H9 (cell line): ENCODE results near the gene EBP. TPM values are rescaled to one million over a fixed set of nuclear protein-coding genes. Genes with fewer than 3 reads are reported as not detected.
A peak's percentile ranks its signal among the peaks of the same experiment; 100 is the strongest.

Experiments
- DNase-seq: peaks from one replicate; pipeline ENCODE4 v3.0.0-alpha.2; 2017
- H2AFZ ChIP-seq: one replicate; pipeline ENCODE4 v1.6.1; 2013; ENCODE audit warnings: mild to moderate bottlenecking, low read length, control low read depth, moderate library complexity
- H2AK5ac ChIP-seq: 2 replicates; pipeline ENCODE4 v1.6.1; 2013; ENCODE audit warnings: low read length, control low read depth, mixed read lengths; ENCODE audit not compliant: insufficient read length
- H2BK120ac ChIP-seq: one replicate; pipeline ENCODE4 v1.6.1; 2013; ENCODE audit warnings: low read depth, mild to moderate bottlenecking, low read length, control low read depth, inconsistent platforms; ENCODE audit not compliant: poor library complexity, severe bottlenecking
- H2BK12ac ChIP-seq: 2 replicates; pipeline ENCODE4 v1.6.1; 2013; ENCODE audit warnings: low read length, control low read depth, mixed read lengths, low read depth; ENCODE audit not compliant: insufficient read length
- H2BK15ac ChIP-seq: 2 replicates; pipeline ENCODE4 v1.6.1; 2013; ENCODE audit warnings: low read depth, low read length, control low read depth
- H2BK20ac ChIP-seq: one replicate; pipeline ENCODE4 v1.6.1; 2013; ENCODE audit warnings: low read depth, mild to moderate bottlenecking, low read length, control low read depth, inconsistent platforms; ENCODE audit not compliant: poor library complexity, severe bottlenecking
- H2BK5ac ChIP-seq: 2 replicates; pipeline ENCODE4 v1.6.1; 2013; ENCODE audit warnings: low read length, control low read depth, mixed read lengths; ENCODE audit not compliant: insufficient read length
- H3K14ac ChIP-seq: 2 replicates; pipeline ENCODE4 v1.6.1; 2013; ENCODE audit warnings: low read length, control low read depth; ENCODE audit not compliant: insufficient read depth
- H3K18ac ChIP-seq: 2 replicates; pipeline ENCODE4 v1.6.1; 2013; ENCODE audit warnings: low read depth, mild to moderate bottlenecking, mixed read lengths, low read length, control low read depth; ENCODE audit not compliant: insufficient read length
- H3K23ac ChIP-seq: 2 replicates; pipeline ENCODE4 v1.6.1; 2013; ENCODE audit warnings: low read length, control low read depth, mixed read lengths, low read depth; ENCODE audit not compliant: insufficient read length
- H3K23me2 ChIP-seq: 2 replicates; pipeline ENCODE4 v1.6.1; 2013; ENCODE audit warnings: low read depth, mild to moderate bottlenecking, mixed read lengths, low read length, control low read depth; ENCODE audit not compliant: insufficient read length, poor library complexity, severe bottlenecking
- H3K27ac ChIP-seq: 2 replicates; pipeline ENCODE4 v1.5.1; 2013; ENCODE audit warnings: low read length, control low read depth, mixed read lengths, low read depth; ENCODE audit not compliant: insufficient read length
- H3K27me3 ChIP-seq: 2 replicates; pipeline ENCODE4 v1.6.1; 2013; ENCODE audit warnings: low read length, control low read depth, inconsistent platforms; ENCODE audit not compliant: insufficient read depth
- H3K4ac ChIP-seq: 2 replicates; pipeline ENCODE4 v1.6.1; 2013; ENCODE audit warnings: low read depth, mild to moderate bottlenecking, control low read depth, inconsistent platforms, low read length, moderate library complexity
- H3K4me1 ChIP-seq: 2 replicates; pipeline ENCODE4 v1.6.1; 2013; ENCODE audit warnings: low read length, control low read depth, inconsistent platforms; ENCODE audit not compliant: insufficient read depth
- H3K4me2 ChIP-seq: 2 replicates; pipeline ENCODE4 v1.6.1; 2013; ENCODE audit warnings: low read length, control low read depth, mixed read lengths; ENCODE audit not compliant: insufficient read length, insufficient read depth
- H3K56ac ChIP-seq: 2 replicates; pipeline ENCODE4 v1.6.1; 2013; ENCODE audit warnings: low read depth, mild to moderate bottlenecking, mixed read lengths, low read length, control low read depth; ENCODE audit not compliant: insufficient read length
- H3K79me1 ChIP-seq: 2 replicates; pipeline ENCODE4 v1.6.1; 2013; ENCODE audit warnings: low read depth, mild to moderate bottlenecking, moderate library complexity, low read length, control low read depth, inconsistent platforms; ENCODE audit not compliant: insufficient read depth, poor library complexity, severe bottlenecking
- H3K79me2 ChIP-seq: 2 replicates; pipeline ENCODE4 v1.6.1; 2013; ENCODE audit warnings: low read length, control low read depth, inconsistent platforms; ENCODE audit not compliant: insufficient read depth
- H3K9ac ChIP-seq: 2 replicates; pipeline ENCODE4 v1.6.1; 2013; ENCODE audit warnings: low read length, control low read depth, mixed read lengths; ENCODE audit not compliant: insufficient read length; ENCODE audit errors: extremely low read depth
- H3K9me3 ChIP-seq: one replicate; pipeline ENCODE4 v1.6.1; 2013; ENCODE audit warnings: low read depth, low read length, inconsistent platforms; ENCODE audit not compliant: control insufficient read depth
- H3T11ph ChIP-seq: one replicate; pipeline ENCODE4 v1.6.1; 2013; ENCODE audit warnings: mild to moderate bottlenecking, low read length, control low read depth, inconsistent platforms
- H4K20me1 ChIP-seq: one replicate; pipeline ENCODE4 v1.6.1; 2013; ENCODE audit not compliant: control insufficient read depth, insufficient read length, insufficient read depth
- H4K5ac ChIP-seq: 2 replicates; pipeline ENCODE4 v1.6.1; 2013; ENCODE audit warnings: low read depth, mild to moderate bottlenecking, mixed read lengths, low read length, control low read depth; ENCODE audit not compliant: insufficient read length
- H4K8ac ChIP-seq: replicated peaks from 2 replicates; pipeline ENCODE4 v1.6.1; 2013; ENCODE audit warnings: low read length, control low read depth, mixed read lengths, low read depth; ENCODE audit not compliant: insufficient read length
- H4K91ac ChIP-seq: 2 replicates; pipeline ENCODE4 v1.6.1; 2013; ENCODE audit warnings: low read depth, mild to moderate bottlenecking, moderate library complexity, mixed read lengths, low read length, control low read depth; ENCODE audit not compliant: insufficient read length
- H3K27ac Mint-ChIP-seq, 3 experiments: 2 replicates in 2 of 3; 3 replicates in 1 of 3; pipeline ENCODE4 v1.8.0; 2020 to 2021; ENCODE audit warnings: mixed read lengths in 3 of 3, mild to moderate bottlenecking in 1 of 3, moderate library complexity in 1 of 3
- H3K27me3 Mint-ChIP-seq: 2 replicates; pipeline ENCODE4 v1.8.0; 2021; ENCODE audit warnings: low read depth, mild to moderate bottlenecking, moderate library complexity, mixed read lengths
- H3K36me3 Mint-ChIP-seq, 3 experiments: 2 replicates in 2 of 3; 3 replicates in 1 of 3; pipeline ENCODE4 v1.8.0; 2020 to 2021; ENCODE audit warnings: low read depth in 3 of 3, mixed read lengths in 3 of 3; ENCODE audit not compliant: insufficient read depth in 1 of 3
- H3K4me1 Mint-ChIP-seq, 2 experiments: 2 replicates each; pipeline ENCODE4 v1.8.0; 2020; ENCODE audit warnings: mixed read lengths in 2 of 2
- H3K4me3 Mint-ChIP-seq, 2 experiments: 2 replicates in 1 of 2; 3 replicates in 1 of 2; pipeline ENCODE4 v1.8.0; 2020 to 2021; ENCODE audit warnings: mild to moderate bottlenecking in 2 of 2, mixed read lengths in 2 of 2, moderate library complexity in 1 of 2
- H3K9me3 Mint-ChIP-seq, 2 experiments: 2 replicates in 1 of 2; 3 replicates in 1 of 2; pipeline ENCODE4 v1.8.0; 2020; ENCODE audit warnings: mild to moderate bottlenecking in 2 of 2, mixed read lengths in 2 of 2, moderate library complexity in 1 of 2
- CTCF ChIP-seq: fragments of 200-600 bp; sonication (generic); conservative IDR thresholded peaks from 3 replicates; pipeline ENCODE4 v1.8.0; 2021; ENCODE audit warnings: antibody characterized with exemption, mild to moderate bottlenecking
- WGBS: extraction: QIAGEN DNeasy Blood & Tissue Kit; methylation state at CpG from one replicate; pipeline ENCODE4 v1.1.7; 2013; ENCODE audit warnings: missing lambda C conversion rate, low lambda C conversion rate, mixed read lengths; ENCODE audit not compliant: insufficient read length; ENCODE audit errors: extremely low coverage; 5-methylcytosine and 5-hydroxymethylcytosine counted together
- total RNA-seq: library from RNA; stranded (reverse); gene quantifications from 2 replicates; pipeline ENCODE4 v1.2.1, GENCODE V29; 2021

The EBP gene
- total RNA-seq, 1 experiment from 2014 or later = 117 TPM

- Histone ChIP-seq H3K56ac (no peak overlapping the region), H4K20me1 (no peaks in the 10 kb centered on the region), H3K27ac (no peak overlapping the region), H2AK5ac (no peak overlapping the region), H2BK5ac (no peak overlapping the region), H2BK120ac (no peak overlapping the region), H3K23ac (no peak overlapping the region), H3K18ac (no peak overlapping the region), H3K79me2 (no peaks in the 10 kb centered on the region), H3K27me3 (no peaks in the 10 kb centered on the region), H3K9me3 (peaks cover 19% of the 10 kb centered on the region), H4K5ac (no peak overlapping the region), H4K8ac (no peak overlapping the region), H3K4ac (no peak overlapping the region), H3K4me2 (no peak overlapping the region), H3K79me1 (no peaks in the 10 kb centered on the region), H2BK15ac (no peak overlapping the region), H3K23me2 (no peaks in the 10 kb centered on the region), H2BK12ac (no peak overlapping the region), H3T11ph (no peak overlapping the region), H2BK20ac (no peak overlapping the region), H3K9ac (no peak overlapping the region), H3K4me1 (no peaks in the 10 kb centered on the region), H4K91ac (no peak overlapping the region), H2AFZ (no peak overlapping the region), H3K14ac (no peak overlapping the region)
- WGBS = no CpG with 5 or more reads among the region's 4 CpGs
- H3K4me3 Mint-ChIP-seq = no peak overlapping the region
- H3K27ac Mint-ChIP-seq = peak overlapping the region in 1 of 3 experiments; percentile 33; a peak in 2 of 7 replicates
- DNase-seq = no peak
- H3K4me1 Mint-ChIP-seq = 0 out of 4 replicates have a peak, but pooled peaks cover 0 to 2% of the 10 kb centered on the region in 2 experiments
- H3K36me3 Mint-ChIP-seq = no peaks in the 10 kb centered on the region; a peak in 2 of 7 replicates
- H3K9me3 Mint-ChIP-seq = peaks cover 72 to 78% of the 10 kb centered on the region in 2 experiments
- H3K27me3 Mint-ChIP-seq = no peaks in the 10 kb centered on the region; the same call in none of the 2 replicates
- no peak for TF ChIP-seq CTCF
Observed at GRCh38 chrX:48496660-48497059, 24.9 kb upstream of the EBP start.
